Panc1 (cell line): Measurements from ENCODE around the gene TMEM129.

Source experiments
- CTCF ChIP-seq: fragments of 450-650 bp; IDR thresholded peaks from 2 replicates; pipeline ENCODE4 v1.5.1; 2017; ENCODE audit warnings: mild to moderate bottlenecking
- POLR2AphosphoS5 ChIP-seq: IDR thresholded peaks from 2 replicates; pipeline ENCODE4 v1.6.1; 2012; ENCODE audit warnings: mild to moderate bottlenecking, low read depth, low read length, moderate library complexity
- TF ChIP-seq, protein P1 (sequence below), 2 experiments: IDR thresholded peaks; 2 replicates each; pipeline ENCODE4 v1.6.1; 2011 to 2012; ENCODE audit warnings: low read depth in 2 of 2, control low read depth in 1 of 2, low read length in 1 of 2, mild to moderate bottlenecking in 1 of 2, moderate library complexity in 1 of 2; ENCODE audit not compliant: insufficient read depth in 1 of 2

GRCh38 chr4:1713003-1713851 is 7.9 kb downstream of the TMEM129 start:
- TF ChIP-seq CTCF (no peak), POLR2AphosphoS5 (no peak)
- TF ChIP-seq, protein P1, sequence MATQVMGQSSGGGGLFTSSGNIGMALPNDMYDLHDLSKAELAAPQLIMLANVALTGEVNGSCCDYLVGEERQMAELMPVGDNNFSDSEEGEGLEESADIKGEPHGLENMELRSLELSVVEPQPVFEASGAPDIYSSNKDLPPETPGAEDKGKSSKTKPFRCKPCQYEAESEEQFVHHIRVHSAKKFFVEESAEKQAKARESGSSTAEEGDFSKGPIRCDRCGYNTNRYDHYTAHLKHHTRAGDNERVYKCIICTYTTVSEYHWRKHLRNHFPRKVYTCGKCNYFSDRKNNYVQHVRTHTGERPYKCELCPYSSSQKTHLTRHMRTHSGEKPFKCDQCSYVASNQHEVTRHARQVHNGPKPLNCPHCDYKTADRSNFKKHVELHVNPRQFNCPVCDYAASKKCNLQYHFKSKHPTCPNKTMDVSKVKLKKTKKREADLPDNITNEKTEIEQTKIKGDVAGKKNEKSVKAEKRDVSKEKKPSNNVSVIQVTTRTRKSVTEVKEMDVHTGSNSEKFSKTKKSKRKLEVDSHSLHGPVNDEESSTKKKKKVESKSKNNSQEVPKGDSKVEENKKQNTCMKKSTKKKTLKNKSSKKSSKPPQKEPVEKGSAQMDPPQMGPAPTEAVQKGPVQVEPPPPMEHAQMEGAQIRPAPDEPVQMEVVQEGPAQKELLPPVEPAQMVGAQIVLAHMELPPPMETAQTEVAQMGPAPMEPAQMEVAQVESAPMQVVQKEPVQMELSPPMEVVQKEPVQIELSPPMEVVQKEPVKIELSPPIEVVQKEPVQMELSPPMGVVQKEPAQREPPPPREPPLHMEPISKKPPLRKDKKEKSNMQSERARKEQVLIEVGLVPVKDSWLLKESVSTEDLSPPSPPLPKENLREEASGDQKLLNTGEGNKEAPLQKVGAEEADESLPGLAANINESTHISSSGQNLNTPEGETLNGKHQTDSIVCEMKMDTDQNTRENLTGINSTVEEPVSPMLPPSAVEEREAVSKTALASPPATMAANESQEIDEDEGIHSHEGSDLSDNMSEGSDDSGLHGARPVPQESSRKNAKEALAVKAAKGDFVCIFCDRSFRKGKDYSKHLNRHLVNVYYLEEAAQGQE (IDR thresholded peaks at IDR 0.05; ENCODE audit: insufficient read depth in 1 of 2, low read depth in 2 of 2, low read length in 1 of 2): no peak
